Pulmonary artery endothelial cell (primary cell): ENCODE data around the gene LRP1-AS. TPM values are rescaled to one million over a fixed set of nuclear protein-coding genes. Genes with fewer than 3 reads are reported as not detected.

Experiments
- DNase-seq: peaks from one replicate; pipeline ENCODE4 v3.0.0-alpha.2; 2011; ENCODE audit warnings: low read depth, low spot score
- total RNA-seq: library from RNA; depleted of rRNA; stranded (reverse); fragments of >200 nt; gene quantifications from 2 replicates; pipeline ENCODE4 v1.2.3, GENCODE V29; 2014

Gene LRP1-AS
- total RNA-seq, 1 donor from 2014 or later, result not detected

- DNase-seq, result no peak
Measured at GRCh38 chr12:57099047-57099714, 48.2 kb downstream of the LRP1-AS start.

- no peak for DNase-seq
Measured at GRCh38 chr12:57098546-57098945, 48.9 kb downstream of the LRP1-AS start.

DNA sequence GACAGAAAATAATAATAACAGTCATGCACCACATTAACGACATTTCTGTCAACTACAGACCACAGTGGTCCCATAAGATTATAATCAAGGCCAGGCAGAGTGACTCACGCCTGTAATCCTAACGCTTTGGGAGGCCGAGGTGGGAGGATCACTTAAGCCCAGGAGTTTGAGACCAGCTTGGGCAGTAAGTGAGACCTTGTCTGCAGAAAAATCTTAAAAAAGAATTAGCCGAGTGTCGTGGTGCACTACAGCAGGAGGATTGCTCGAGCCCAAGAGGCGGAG is 49.9 kb downstream of the LRP1-AS start:
- no peak for DNase-seq

DNA sequence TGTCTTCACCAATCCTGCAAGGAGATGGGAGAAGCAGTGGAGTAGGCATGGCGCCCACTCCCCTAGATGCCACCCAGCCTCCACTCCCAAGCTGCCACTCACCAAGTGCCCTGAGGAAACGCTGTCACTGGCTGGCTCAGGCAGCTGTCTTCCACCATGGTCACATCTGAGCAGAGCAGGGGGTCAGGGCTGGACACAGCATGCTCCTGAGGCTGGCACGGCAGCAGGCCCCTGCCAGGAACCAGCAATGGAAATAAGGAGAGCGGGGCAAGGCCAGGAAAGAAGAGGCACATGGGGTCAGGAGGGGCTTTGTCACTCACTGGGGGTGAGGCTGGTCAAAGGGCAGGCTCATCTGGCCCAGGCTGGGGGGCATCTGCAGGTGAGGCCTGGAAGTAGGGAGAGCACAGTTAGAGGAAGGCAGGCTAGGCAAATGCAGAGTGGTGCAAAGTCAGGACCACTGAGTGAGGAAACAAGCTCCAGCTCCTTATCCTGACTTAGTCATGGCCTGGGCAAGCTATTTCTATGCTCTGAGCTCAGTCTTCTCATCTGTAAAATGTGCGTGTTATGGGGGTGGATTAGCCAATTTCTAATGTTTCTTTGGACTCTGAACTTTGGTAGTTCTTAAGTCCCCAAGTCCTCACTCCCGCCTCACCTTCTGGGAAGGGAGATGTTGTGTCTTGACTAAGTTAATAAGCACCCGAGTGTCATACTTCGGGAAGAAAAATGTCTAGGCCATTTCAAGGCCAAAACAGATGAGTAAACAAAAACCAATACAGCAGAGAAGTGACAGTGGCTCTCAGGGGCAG is 50.5 kb downstream of the LRP1-AS start:
- no peak for DNase-seq

- DNase-seq, result no peak
Measured at GRCh38 chr12:57096099-57096572, 51.3 kb downstream of the LRP1-AS start.

DNA sequence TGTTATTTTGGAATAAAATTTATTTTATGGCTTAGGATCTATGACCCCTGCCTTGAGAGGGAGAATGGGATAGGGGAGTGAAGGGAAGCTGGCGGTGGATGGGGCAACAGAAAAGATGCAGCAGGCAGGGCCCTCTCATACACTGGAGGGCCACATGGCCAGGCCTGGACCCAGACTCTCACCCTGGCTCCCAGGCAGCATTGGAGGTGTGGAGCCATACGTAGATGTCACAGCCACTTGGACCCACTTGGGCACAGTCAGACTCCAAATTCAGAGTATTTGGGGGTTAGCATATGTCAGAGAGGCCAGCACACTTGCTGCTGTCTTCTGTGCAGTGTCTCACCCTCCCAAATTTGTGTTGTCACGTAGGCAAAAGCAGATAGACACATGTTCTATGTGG is 52.0 kb downstream of the LRP1-AS start:
- DNase-seq, result no peak

Other genes with a start within 250 kb of the LRP1-AS start
- gene SDR9C7, start 213.2 kb downstream of the LRP1-AS start, total RNA-seq, result not detected in 2 replicates
- under 0.01 and 0.11 TPM in 2 replicates for gene RDH16, start 190.0 kb downstream of the LRP1-AS start, total RNA-seq
- gene ZBTB39, start 141.1 kb downstream of the LRP1-AS start, total RNA-seq, result 6.0 and 7.4 TPM in 2 replicates
- not detected in 2 replicates for gene TAC3, start 131.1 kb downstream of the LRP1-AS start, total RNA-seq
- under 0.01 TPM in 1 of 2 replicates, not detected in the other for gene MYO1A, start 97.5 kb downstream of the LRP1-AS start, total RNA-seq
- 6.0 and 15.1 TPM in 2 replicates for gene NEMP1, start 68.8 kb downstream of the LRP1-AS start, total RNA-seq
- gene NAB2, start 58.5 kb downstream of the LRP1-AS start, total RNA-seq, result 13.6 and 15.4 TPM in 2 replicates
- gene STAT6, start 36.3 kb downstream of the LRP1-AS start, total RNA-seq, result 62.4 and 70.4 TPM in 2 replicates
- 4.6 and 5.9 TPM in 2 replicates for gene LRP1, start 19.1 kb downstream of the LRP1-AS start, total RNA-seq
- gene NXPH4, start 69.2 kb upstream of the LRP1-AS start, total RNA-seq, result 0.13 and 0.28 TPM in 2 replicates
- 247 and 270 TPM in 2 replicates for gene SHMT2, start 82.1 kb upstream of the LRP1-AS start, total RNA-seq
- 0.07 and 0.13 TPM in 2 replicates for gene STAC3, start 103.6 kb upstream of the LRP1-AS start, total RNA-seq